ENCODE results near the gene JAKMIP2.
A peak's percentile ranks its signal among the peaks of the same experiment; 100 is the strongest.

JAKMIP2 gene

GRCh38 chr5:147759441-147759840 lies 23.1 kb downstream of the JAKMIP2 start:
- 71% methylated on average over 1 of the region's 1 CpG for WGBS

DNA sequence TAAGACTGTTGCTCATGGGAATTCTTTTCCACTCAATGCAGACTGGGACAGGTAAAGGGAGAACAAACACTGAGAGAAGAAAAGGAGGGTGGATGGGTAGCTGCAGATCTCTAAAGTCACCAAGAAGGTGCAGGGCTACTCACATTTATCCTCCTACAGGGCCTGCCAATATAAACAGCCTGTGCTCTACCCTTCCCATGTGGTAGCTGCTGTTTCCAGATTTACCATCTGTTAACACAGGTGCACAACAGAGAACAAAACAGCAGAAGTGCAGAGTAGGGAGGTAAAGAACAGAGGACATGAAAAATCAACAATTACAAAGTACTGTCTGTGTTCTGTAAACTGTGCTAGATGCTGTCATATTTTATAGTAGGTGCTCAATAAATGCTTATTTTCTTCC lies 26.0 kb downstream of the JAKMIP2 start:
- H3K27ac ChIP-seq (ENCODE audit: low read depth, low read length), result no peak overlapping the region
- no peaks in the 10 kb centered on the region for H3K27me3 ChIP-seq (ENCODE audit: insufficient read depth, low read length)
- H3K4me3 ChIP-seq (ENCODE audit: low read length), result no peak overlapping the region
- no peaks in the 10 kb centered on the region for H3K36me3 ChIP-seq (ENCODE audit: insufficient read depth, low read length)
- H3K9ac ChIP-seq (ENCODE audit: low read depth, low read length), result no peak overlapping the region
- H3K4me1 ChIP-seq (ENCODE audit: insufficient read depth, low read length), result peaks cover 26% of the 10 kb centered on the region
- H3K9me3 ChIP-seq (ENCODE audit: insufficient read depth, low read depth, low read length), result no peaks in the 10 kb centered on the region

More at GRCh38 chr5:147759441-147759840, 23.1 kb downstream of the JAKMIP2 start:
- H3K9ac ChIP-seq (ENCODE audit: low read depth, low read length), result no peak overlapping the region
- H3K4me1 ChIP-seq (ENCODE audit: insufficient read depth, low read length), result peaks cover 23% of the 10 kb centered on the region
- no peak overlapping the region for H3K4me3 ChIP-seq (ENCODE audit: low read length)
- no peak overlapping the region for H3K27ac ChIP-seq (ENCODE audit: low read depth, low read length)
- no peaks in the 10 kb centered on the region for H3K9me3 ChIP-seq (ENCODE audit: insufficient read depth, low read depth, low read length)
- H3K27me3 ChIP-seq (ENCODE audit: insufficient read depth, low read length), result no peaks in the 10 kb centered on the region
- H3K36me3 ChIP-seq (ENCODE audit: insufficient read depth, low read length), result no peaks in the 10 kb centered on the region

DNA sequence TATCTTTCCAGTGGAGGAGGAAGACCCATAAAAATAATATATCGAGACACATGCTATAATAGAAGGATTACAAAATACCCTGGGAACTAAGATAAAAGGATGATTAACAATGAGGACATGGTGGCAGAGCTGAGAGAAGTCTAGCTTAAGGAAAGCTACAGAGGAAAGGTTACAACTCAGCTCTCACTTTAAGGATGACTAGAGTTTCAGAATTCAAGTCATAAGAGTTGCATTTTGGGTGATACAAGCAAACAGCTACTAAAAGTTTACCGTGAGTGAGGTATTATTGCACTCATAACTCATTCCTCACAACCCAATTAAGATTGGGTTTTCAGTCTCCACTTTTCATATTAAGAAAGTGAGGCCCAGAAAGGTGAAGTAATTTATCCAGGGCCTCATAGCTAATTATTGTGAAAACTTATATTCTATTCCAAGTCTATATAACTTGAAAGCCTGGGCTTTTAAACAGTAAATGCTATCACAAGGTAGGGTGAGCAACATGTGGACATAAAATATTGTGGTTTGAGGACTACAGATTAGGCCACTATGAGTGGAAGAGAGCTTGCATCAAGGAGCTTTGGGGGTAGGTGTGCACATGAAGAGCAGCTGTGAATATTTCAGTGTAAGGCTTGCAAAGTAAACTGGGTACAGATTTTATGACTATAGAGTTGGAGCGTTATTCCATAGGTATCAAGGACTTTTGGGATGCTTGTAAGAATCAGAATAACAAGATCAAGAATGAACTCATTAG lies 28.0 kb downstream of the JAKMIP2 start:
- Histone ChIP-seq H3K36me3 (ENCODE audit: insufficient read depth, low read length) (no peaks in the 10 kb centered on the region), H3K4me3 (ENCODE audit: low read length) (no peak overlapping the region), H3K27ac (ENCODE audit: low read depth, low read length) (no peak overlapping the region), H3K9me3 (ENCODE audit: insufficient read depth, low read depth, low read length) (no peaks in the 10 kb centered on the region), H3K9ac (ENCODE audit: low read depth, low read length) (no peak overlapping the region), H3K4me1 (ENCODE audit: insufficient read depth, low read length) (peaks cover 32% of the 10 kb centered on the region), H3K27me3 (ENCODE audit: insufficient read depth, low read length) (no peaks in the 10 kb centered on the region)
- WGBS, result 86% methylated on average over 2 of the region's 3 CpGs

DNA sequence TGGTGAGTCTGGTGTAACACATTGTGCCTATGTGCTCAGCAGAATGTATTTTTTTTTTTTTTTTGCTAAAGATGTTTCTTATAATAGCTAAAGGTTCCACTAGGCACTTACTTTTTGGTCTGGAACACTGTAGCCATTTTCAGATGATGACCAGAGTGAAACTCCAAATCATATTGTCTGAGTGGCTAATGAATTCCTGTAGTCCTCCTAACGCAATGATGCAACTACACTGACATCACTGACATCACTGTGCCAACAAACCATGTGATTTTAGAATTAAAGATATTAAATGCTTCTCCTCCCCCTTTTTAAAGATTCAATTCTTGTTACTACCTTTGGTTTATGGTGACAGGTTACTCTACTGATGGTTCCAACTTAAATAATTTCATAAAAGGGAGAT lies 28.8 kb downstream of the JAKMIP2 start:
- no peaks in the 10 kb centered on the region for H3K36me3 ChIP-seq (ENCODE audit: insufficient read depth, low read length)
- H3K9ac ChIP-seq (ENCODE audit: low read depth, low read length), result no peak overlapping the region
- H3K27ac ChIP-seq (ENCODE audit: low read depth, low read length), result no peak overlapping the region
- WGBS, result 89% methylated on average over 1 of the region's 1 CpG
- no peaks in the 10 kb centered on the region for H3K27me3 ChIP-seq (ENCODE audit: insufficient read depth, low read length)
- H3K9me3 ChIP-seq (ENCODE audit: insufficient read depth, low read depth, low read length), result no peaks in the 10 kb centered on the region
- H3K4me3 ChIP-seq (ENCODE audit: low read length), result no peak overlapping the region
- peaks cover 35% of the 10 kb centered on the region for H3K4me1 ChIP-seq (ENCODE audit: insufficient read depth, low read length)

DNA sequence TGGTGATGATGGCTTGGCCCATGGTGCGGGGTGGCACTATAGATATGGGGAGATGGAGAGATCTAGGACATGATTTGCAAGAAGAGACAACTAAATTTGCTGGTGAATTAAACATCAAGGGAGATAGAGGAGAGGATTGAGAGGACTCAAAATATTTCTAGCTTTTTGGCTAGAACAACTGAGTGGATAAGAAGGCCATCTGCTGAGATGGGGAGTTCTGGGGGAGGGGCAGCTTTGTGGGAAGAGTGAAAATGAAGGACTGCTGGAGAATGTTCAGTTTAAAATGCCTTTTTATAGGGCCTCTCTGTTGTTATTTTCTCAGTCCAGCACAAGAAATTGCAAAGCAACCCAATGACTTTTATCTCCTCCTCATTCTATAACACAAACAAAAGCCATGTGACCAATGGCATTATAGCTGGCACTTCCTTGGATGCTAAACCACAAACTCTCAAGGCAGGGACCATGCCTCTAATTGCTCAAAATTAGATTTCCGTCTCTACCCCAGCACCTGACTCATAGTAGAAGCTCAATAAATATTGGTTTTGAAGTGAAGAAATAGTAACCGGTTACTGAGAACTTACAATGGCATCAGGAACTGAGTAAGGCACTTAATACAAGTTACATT lies 29.8 kb downstream of the JAKMIP2 start:
- Histone ChIP-seq H3K9ac (ENCODE audit: low read depth, low read length) (no peak overlapping the region), H3K9me3 (ENCODE audit: insufficient read depth, low read depth, low read length) (no peaks in the 10 kb centered on the region), H3K4me3 (ENCODE audit: low read length) (no peak overlapping the region), H3K27me3 (ENCODE audit: insufficient read depth, low read length) (no peaks in the 10 kb centered on the region), H3K36me3 (ENCODE audit: insufficient read depth, low read length) (no peaks in the 10 kb centered on the region), H3K4me1 (ENCODE audit: insufficient read depth, low read length) (peaks cover 45% of the 10 kb centered on the region), H3K27ac (ENCODE audit: low read depth, low read length) (no peak overlapping the region)
- WGBS, result 98% methylated on average over 3 of the region's 3 CpGs

DNA sequence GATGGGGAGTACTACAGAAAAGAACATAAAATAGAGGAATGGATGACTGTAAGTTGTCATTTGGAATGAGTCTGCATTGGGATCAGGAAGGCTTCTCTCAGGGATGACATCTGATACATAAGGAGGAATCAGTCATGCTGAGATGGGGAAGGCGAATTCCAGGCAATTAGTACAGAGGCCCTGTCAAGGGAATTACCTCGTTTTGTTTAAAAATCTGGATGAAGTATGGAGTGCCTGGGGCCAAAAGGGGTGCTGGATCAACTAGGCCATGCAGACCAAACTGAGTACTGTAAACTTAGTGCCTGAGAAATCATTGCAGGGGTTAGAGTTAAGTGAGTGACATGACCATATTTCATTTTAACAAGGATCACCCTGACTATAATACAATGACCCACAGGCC lies 30.5 kb downstream of the JAKMIP2 start:
- no peak overlapping the region for H3K27ac ChIP-seq (ENCODE audit: low read depth, low read length)
- no peak overlapping the region for H3K9ac ChIP-seq (ENCODE audit: low read depth, low read length)
- H3K4me3 ChIP-seq (ENCODE audit: low read length), result no peak overlapping the region
- H3K36me3 ChIP-seq (ENCODE audit: insufficient read depth, low read length), result no peaks in the 10 kb centered on the region
- H3K9me3 ChIP-seq (ENCODE audit: insufficient read depth, low read depth, low read length), result no peaks in the 10 kb centered on the region
- H3K27me3 ChIP-seq (ENCODE audit: insufficient read depth, low read length), result no peaks in the 10 kb centered on the region
- peaks cover 52% of the 10 kb centered on the region for H3K4me1 ChIP-seq (ENCODE audit: insufficient read depth, low read length)
- WGBS, result 80% methylated on average over 2 of the region's 2 CpGs

DNA sequence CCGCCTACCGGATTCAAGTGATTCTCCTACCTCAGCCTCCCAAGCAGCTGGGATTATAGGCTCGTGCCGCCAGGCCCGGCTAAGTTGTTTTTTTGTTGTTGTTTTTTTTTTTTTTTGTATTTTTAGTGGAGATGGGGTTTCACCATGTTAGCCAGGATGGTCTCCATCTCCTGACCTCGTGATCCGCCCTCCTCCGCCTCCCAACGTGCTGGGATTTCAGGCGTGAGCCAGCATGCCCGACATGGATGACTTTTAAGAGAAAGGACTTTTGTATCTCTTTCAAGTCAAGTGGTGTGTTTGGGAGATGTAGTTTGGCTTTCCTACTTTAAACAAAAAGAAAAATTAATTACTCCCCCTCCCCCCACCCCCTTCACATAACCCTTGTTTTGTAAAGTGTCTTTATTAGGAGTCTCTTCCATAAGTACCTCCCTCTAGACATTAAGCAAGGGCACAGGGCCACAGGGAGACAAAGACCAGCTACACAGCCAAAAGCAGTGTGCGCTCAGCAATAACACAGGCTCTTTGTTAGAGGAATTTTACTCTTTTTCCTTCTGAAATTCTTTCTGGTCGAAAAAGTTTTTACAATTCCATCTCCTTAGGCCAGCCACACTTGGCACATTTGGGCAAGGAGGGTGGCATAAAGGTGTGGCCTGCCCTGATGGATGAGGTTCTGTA lies 31.2 kb downstream of the JAKMIP2 start:
- Histone ChIP-seq H3K4me1 (ENCODE audit: insufficient read depth, low read length) (peaks cover 56% of the 10 kb centered on the region), H3K4me3 (ENCODE audit: low read length) (no peak overlapping the region), H3K9ac (ENCODE audit: low read depth, low read length) (no peak overlapping the region), H3K27me3 (ENCODE audit: insufficient read depth, low read length) (no peaks in the 10 kb centered on the region), H3K27ac (ENCODE audit: low read depth, low read length) (no peak overlapping the region), H3K9me3 (ENCODE audit: insufficient read depth, low read depth, low read length) (no peaks in the 10 kb centered on the region), H3K36me3 (ENCODE audit: insufficient read depth, low read length) (no peaks in the 10 kb centered on the region)
- WGBS, result 95% methylated on average over 12 of the region's 13 CpGs

GRCh38 chr5:147750065-147750464 lies 32.5 kb downstream of the JAKMIP2 start:
- Histone ChIP-seq H3K4me1 (ENCODE audit: insufficient read depth, low read length) (peaks cover 56% of the 10 kb centered on the region), H3K27me3 (ENCODE audit: insufficient read depth, low read length) (no peaks in the 10 kb centered on the region), H3K27ac (ENCODE audit: low read depth, low read length) (peak overlapping the region; percentile 32; the same call in 1 of the 2 replicates), H3K4me3 (ENCODE audit: low read length) (no peak overlapping the region), H3K9ac (ENCODE audit: low read depth, low read length) (no peak overlapping the region), H3K9me3 (ENCODE audit: insufficient read depth, low read depth, low read length) (no peaks in the 10 kb centered on the region), H3K36me3 (ENCODE audit: insufficient read depth, low read length) (no peaks in the 10 kb centered on the region)
- WGBS, result 51% methylated on average over 3 of the region's 4 CpGs

GRCh38 chr5:147748590-147748989 lies 33.9 kb downstream of the JAKMIP2 start:
- Histone ChIP-seq H3K27me3 (ENCODE audit: insufficient read depth, low read length) (no peaks in the 10 kb centered on the region), H3K9me3 (ENCODE audit: insufficient read depth, low read depth, low read length) (no peaks in the 10 kb centered on the region), H3K27ac (ENCODE audit: low read depth, low read length) (no peak overlapping the region), H3K4me1 (ENCODE audit: insufficient read depth, low read length) (peaks cover 56% of the 10 kb centered on the region), H3K9ac (ENCODE audit: low read depth, low read length) (no peak overlapping the region), H3K4me3 (ENCODE audit: low read length) (no peak overlapping the region), H3K36me3 (ENCODE audit: insufficient read depth, low read length) (no peaks in the 10 kb centered on the region)
- WGBS, result 84% methylated on average over 2 of the region's 2 CpGs

DNA sequence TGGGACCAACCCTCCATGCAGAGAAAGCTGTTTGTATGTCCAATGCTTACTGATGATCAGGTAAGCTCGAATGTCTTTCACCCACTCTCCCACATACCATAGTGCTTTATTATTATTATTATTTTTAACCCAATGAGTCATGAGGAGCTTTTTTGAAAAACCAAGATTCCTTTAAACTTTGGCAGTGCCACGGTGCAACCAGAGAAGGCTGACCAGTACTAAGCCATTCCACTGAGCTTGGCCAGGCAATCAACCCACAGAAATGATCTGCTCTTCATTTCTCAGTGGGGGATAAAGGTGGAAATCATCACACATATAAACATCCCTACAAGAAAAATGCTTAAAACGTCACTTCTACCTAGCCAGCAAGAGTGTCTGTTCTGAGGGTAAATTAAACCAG lies 35.5 kb downstream of the JAKMIP2 start:
- H3K27ac ChIP-seq (ENCODE audit: low read depth, low read length), result no peak overlapping the region
- no peak overlapping the region for H3K9ac ChIP-seq (ENCODE audit: low read depth, low read length)
- no peaks in the 10 kb centered on the region for H3K36me3 ChIP-seq (ENCODE audit: insufficient read depth, low read length)
- H3K4me3 ChIP-seq (ENCODE audit: low read length), result no peak overlapping the region
- H3K9me3 ChIP-seq (ENCODE audit: insufficient read depth, low read depth, low read length), result no peaks in the 10 kb centered on the region
- 91% methylated on average over 1 of the region's 3 CpGs for WGBS
- H3K4me1 ChIP-seq (ENCODE audit: insufficient read depth, low read length), result peaks cover 51% of the 10 kb centered on the region
- H3K27me3 ChIP-seq (ENCODE audit: insufficient read depth, low read length), result no peaks in the 10 kb centered on the region

- H3K36me3 ChIP-seq (ENCODE audit: insufficient read depth, low read length), result no peaks in the 10 kb centered on the region
- H3K4me3 ChIP-seq (ENCODE audit: low read length), result no peak overlapping the region
- 96% methylated on average over 1 of the region's 1 CpG for WGBS
- peaks cover 21% of the 10 kb centered on the region for H3K4me1 ChIP-seq (ENCODE audit: insufficient read depth, low read length)
- no peaks in the 10 kb centered on the region for H3K27me3 ChIP-seq (ENCODE audit: insufficient read depth, low read length)
- H3K9ac ChIP-seq (ENCODE audit: low read depth, low read length), result no peak overlapping the region
- H3K27ac ChIP-seq (ENCODE audit: low read depth, low read length), result no peak overlapping the region
- H3K9me3 ChIP-seq (ENCODE audit: insufficient read depth, low read depth, low read length), result no peaks in the 10 kb centered on the region
These were observed 38.7 kb downstream of the JAKMIP2 start for GRCh38 chr5:147743678-147744374.
